Aorta (tissue), 5 donors: ENCODE data around the gene CHD8. TPM values are rescaled to one million over a fixed set of nuclear protein-coding genes. Genes with fewer than 3 reads are reported as not detected.
A peak's percentile ranks its signal among the peaks of the same experiment; 100 is the strongest.

Experiments used
- ATAC-seq: fragments of 200-7000 bp; cut with Tn5 transposase; one replicate; pipeline ENCODE4 v1.9.1; 2022; ENCODE audit warnings: moderate library complexity; ENCODE audit not compliant: low FRiP score
- DNase-seq, 2 donors: peaks; one replicate each; pipeline ENCODE4 v3.0.0-alpha.2; 2020
- H3K27ac ChIP-seq, 2 donors: one replicate each; pipeline ENCODE4 v1.5.1; 2013; ENCODE audit warnings: low read length in 2 of 2, mild to moderate bottlenecking in 2 of 2, moderate library complexity in 2 of 2, control low read depth in 1 of 2, inconsistent platforms in 1 of 2, low read depth in 1 of 2
- H3K27me3 ChIP-seq, 2 donors: one replicate each; pipeline ENCODE4 v1.6.1; 2013; ENCODE audit warnings: control low read depth in 1 of 2, low read length in 1 of 2, mild to moderate bottlenecking in 1 of 2, moderate library complexity in 1 of 2; ENCODE audit not compliant: insufficient read depth in 2 of 2, control insufficient read depth in 1 of 2
- H3K36me3 ChIP-seq, 2 donors: one replicate each; pipeline ENCODE4 v1.6.1; 2013; ENCODE audit warnings: control low read depth in 1 of 2, low read length in 1 of 2, mild to moderate bottlenecking in 1 of 2; ENCODE audit not compliant: insufficient read depth in 2 of 2, control insufficient read depth in 1 of 2
- H3K4me1 ChIP-seq, 2 donors: one replicate each; pipeline ENCODE4 v1.6.1; 2013; ENCODE audit warnings: low read length in 2 of 2, control low read depth in 1 of 2, mild to moderate bottlenecking in 1 of 2, moderate library complexity in 1 of 2; ENCODE audit not compliant: insufficient read depth in 2 of 2, control insufficient read depth in 1 of 2
- H3K4me3 ChIP-seq, 2 donors: one replicate each; pipeline ENCODE4 v1.5.1; 2013; ENCODE audit warnings: low read length in 2 of 2, control low read depth in 1 of 2, mild to moderate bottlenecking in 1 of 2
- H3K9me3 ChIP-seq: one replicate; pipeline ENCODE4 v1.6.1; 2013; ENCODE audit warnings: mild to moderate bottlenecking, low read length; ENCODE audit not compliant: control insufficient read depth
- WGBS, 2 donors: extraction: QIAGEN DNeasy Blood & Tissue Kit; methylation state at CpG; one replicate each; pipeline ENCODE4 v1.1.7; 2013; 5-methylcytosine and 5-hydroxymethylcytosine counted together
- intact Hi-C, 2 donors: fragments of 100-400 bp; cut with DNase I; formaldehyde crosslinking; loops; one replicate each; pipeline versions ENCODE4 v1.14.2 to v1.15.0; 2022
- long read RNA-seq, 2 donors: library from polyadenylated mRNA; unstranded; transcript quantifications; one replicate each; pipeline ENCODE4 v2.0.0, GENCODE V29; 2020 to 2021
- polyA plus RNA-seq, 2 donors: library from polyadenylated mRNA; stranded (reverse); fragments of 200-250 nt; gene quantifications; one replicate each; pipeline ENCODE4 v1.2.3, GENCODE V29; 2013
- total RNA-seq, 2 donors: library from RNA; stranded (reverse); fragmentation: NEBNext Ultra II Directional; extraction: Animal tissue kit (Norgen Biotek cat#: 25700); gene quantifications; one replicate each; pipeline ENCODE4 v1.2.1, GENCODE V29; 2021
- donor health status: healthy with polysubstance abuse.
- donor health status: Bipolar disorder and iron deficiency.
- donor health status: DM: no; HTN: no; CAD: no.
- donor health status: DM: no; HTN: no; CAD: no.
- donor health status: DM: yes; HTN: yes; CAD: no.

The CHD8 gene
- total RNA-seq (10 to 100 TPM; 66.0 to 73.3 TPM), polyA plus RNA-seq (10 to 100 TPM; 10.4 to 28.5 TPM)
- long read RNA-seq, donor 1, partial matches to known transcripts = 48 of 53 reads
- long read RNA-seq, donor 1, other reads (novel, unspliced or antisense) = 4 of 53 reads
- long read RNA-seq, donor 2, partial matches to known transcripts = 26 of 34 reads
- long read RNA-seq, donor 2, other reads (novel, unspliced or antisense) = 6 of 34 reads

- peaks cover 0 to under 1% of the 10 kb centered on the region in 2 donors for H3K36me3 ChIP-seq
- ATAC-seq (peak; percentile 100), DNase-seq (peak; percentile 99 to 100)
- H3K9me3 ChIP-seq = no peaks in the 10 kb centered on the region
- peaks cover 0 to 2% of the 10 kb centered on the region in 2 donors for H3K4me1 ChIP-seq
- H3K27me3 ChIP-seq = no peaks in the 10 kb centered on the region
- H3K27ac ChIP-seq = peak within 1 kb of the TSS; percentile 83 to 88
- WGBS, 2 donors = 0% methylated on average over 35 to 36 of the region's 36 CpGs
- H3K4me3 ChIP-seq = peak within 1 kb of the TSS; percentile 60 to 92
- intact Hi-C loops = loop anchor here (1.0 to 5.0 kb wide), 4 partner anchors 19 to 101 kb away; partner anchors contain the start of genes RAB2B (in 1 of the 2), SUPT16H (in 1 of the 2) and TOX4 (in 1 of the 2)
These were observed at the start of gene CHD8 for GRCh38 chr14:21455912-21456667. TSS of gene CHD8 (minus strand) at chr14:21456123. CDS start at chr14:21431643, 24,480 bp downstream.

GRCh38 chr14:21505012-21505553, 49.2 kb upstream of the CHD8 start:
- peaks cover 0 to 7% of the 10 kb centered on the region in 2 donors for H3K36me3 ChIP-seq
- intact Hi-C loops = no loop called here
- no peaks in the 10 kb centered on the region for H3K4me1 ChIP-seq

GRCh38 chr14:21503376-21503775, 47.5 kb upstream of the CHD8 start:
- ATAC-seq = no peak
- intact Hi-C loops = no loop called here
- H3K9me3 ChIP-seq = no peaks in the 10 kb centered on the region
- H3K4me3 ChIP-seq = no peak overlapping the region
- no peak for DNase-seq
- H3K27ac ChIP-seq = no peak overlapping the region
- WGBS, 2 donors = 83 to 93% methylated on average over 4 of the region's 4 CpGs
- no peaks in the 10 kb centered on the region for H3K4me1 ChIP-seq
- no peaks in the 10 kb centered on the region for H3K27me3 ChIP-seq
- peaks cover 0 to 8% of the 10 kb centered on the region in 2 donors for H3K36me3 ChIP-seq

More at GRCh38 chr14:21505012-21505553, 49.2 kb upstream of the CHD8 start:
- Histone ChIP-seq H3K9me3 (no peaks in the 10 kb centered on the region), H3K27me3 (no peaks in the 10 kb centered on the region), H3K27ac (no peak overlapping the region), H3K4me3 (no peak overlapping the region)
- no peak for DNase-seq
- no peak for ATAC-seq

- no peak for ATAC-seq
- H3K36me3 ChIP-seq = peaks cover 1 to 8% of the 10 kb centered on the region in 2 donors
- intact Hi-C loops = no loop called here
These were observed 45.6 kb upstream of the CHD8 start for GRCh38 chr14:21501568-21501967.

GRCh38 chr14:21498540-21499526, 42.9 kb upstream of the CHD8 start:
- DNase-seq (no peak), ATAC-seq (no peak)
- H3K9me3 ChIP-seq = no peaks in the 10 kb centered on the region
- no peaks in the 10 kb centered on the region for H3K4me1 ChIP-seq
- H3K27ac ChIP-seq = no peak overlapping the region
- H3K36me3 ChIP-seq = peaks cover 2 to 8% of the 10 kb centered on the region in 2 donors
- no peaks in the 10 kb centered on the region for H3K27me3 ChIP-seq
- no peak overlapping the region for H3K4me3 ChIP-seq
- intact Hi-C loops = loop anchor here in 1 of 2 donors (2.0 kb wide), 1 partner anchor 58 kb away; no protein-coding TSS in a partner anchor
- WGBS, 2 donors = 55 to 57% methylated on average over 5 of the region's 5 CpGs

More at GRCh38 chr14:21501568-21501967, 45.6 kb upstream of the CHD8 start:
- DNase-seq = no peak
- WGBS, 2 donors = 85 to 90% methylated on average over 5 of the region's 5 CpGs
- H3K9me3 ChIP-seq = no peaks in the 10 kb centered on the region
- no peaks in the 10 kb centered on the region for H3K4me1 ChIP-seq
- H3K27ac ChIP-seq = no peak overlapping the region
- no peaks in the 10 kb centered on the region for H3K27me3 ChIP-seq
- no peak overlapping the region for H3K4me3 ChIP-seq

- Histone ChIP-seq H3K4me1 (no peaks in the 10 kb centered on the region), H3K4me3 (no peak overlapping the region), H3K9me3 (no peaks in the 10 kb centered on the region), H3K36me3 (peaks cover 2 to 5% of the 10 kb centered on the region in 2 donors), H3K27me3 (peaks cover 0 to 1% of the 10 kb centered on the region in 2 donors), H3K27ac (no peak overlapping the region)
- intact Hi-C loops = no loop called here
- ATAC-seq (no peak), DNase-seq (no peak)
- 91 to 93% methylated on average over 2 of the region's 2 CpGs for WGBS, 2 donors
These were observed 40.5 kb upstream of the CHD8 start for GRCh38 chr14:21496453-21496852.

GRCh38 chr14:21494902-21495762, 39.2 kb upstream of the CHD8 start:
- Histone ChIP-seq H3K4me3 (no peak overlapping the region), H3K27me3 (peaks cover 0 to 1% of the 10 kb centered on the region in 2 donors), H3K36me3 (peaks cover 1 to 7% of the 10 kb centered on the region in 2 donors), H3K27ac (no peak overlapping the region), H3K9me3 (no peaks in the 10 kb centered on the region), H3K4me1 (no peaks in the 10 kb centered on the region)
- ATAC-seq (no peak), DNase-seq (no peak)
- intact Hi-C loops = no loop called here
- 68 to 76% methylated on average over 2 of the region's 2 CpGs for WGBS, 2 donors
